H9 (cell line): ENCODE results near the gene TSHB. TPM values are rescaled to one million over a fixed set of nuclear protein-coding genes. Genes with fewer than 3 reads are reported as not detected.

ENCODE experiments used
- DNase-seq: peaks from one replicate; pipeline ENCODE4 v3.0.0-alpha.2; 2017
- H2AFZ ChIP-seq: one replicate; pipeline ENCODE4 v1.6.1; 2013; ENCODE audit warnings: mild to moderate bottlenecking, low read length, control low read depth, moderate library complexity
- H2AK5ac ChIP-seq: 2 replicates; pipeline ENCODE4 v1.6.1; 2013; ENCODE audit warnings: low read length, control low read depth, mixed read lengths; ENCODE audit not compliant: insufficient read length
- H2BK120ac ChIP-seq: one replicate; pipeline ENCODE4 v1.6.1; 2013; ENCODE audit warnings: low read depth, mild to moderate bottlenecking, low read length, control low read depth, inconsistent platforms; ENCODE audit not compliant: poor library complexity, severe bottlenecking
- H2BK12ac ChIP-seq: 2 replicates; pipeline ENCODE4 v1.6.1; 2013; ENCODE audit warnings: low read length, control low read depth, mixed read lengths, low read depth; ENCODE audit not compliant: insufficient read length
- H2BK15ac ChIP-seq: 2 replicates; pipeline ENCODE4 v1.6.1; 2013; ENCODE audit warnings: low read depth, low read length, control low read depth
- H2BK20ac ChIP-seq: one replicate; pipeline ENCODE4 v1.6.1; 2013; ENCODE audit warnings: low read depth, mild to moderate bottlenecking, low read length, control low read depth, inconsistent platforms; ENCODE audit not compliant: poor library complexity, severe bottlenecking
- H2BK5ac ChIP-seq: 2 replicates; pipeline ENCODE4 v1.6.1; 2013; ENCODE audit warnings: low read length, control low read depth, mixed read lengths; ENCODE audit not compliant: insufficient read length
- H3K14ac ChIP-seq: 2 replicates; pipeline ENCODE4 v1.6.1; 2013; ENCODE audit warnings: low read length, control low read depth; ENCODE audit not compliant: insufficient read depth
- H3K18ac ChIP-seq: 2 replicates; pipeline ENCODE4 v1.6.1; 2013; ENCODE audit warnings: low read depth, mild to moderate bottlenecking, mixed read lengths, low read length, control low read depth; ENCODE audit not compliant: insufficient read length
- H3K23ac ChIP-seq: 2 replicates; pipeline ENCODE4 v1.6.1; 2013; ENCODE audit warnings: low read length, control low read depth, mixed read lengths, low read depth; ENCODE audit not compliant: insufficient read length
- H3K23me2 ChIP-seq: 2 replicates; pipeline ENCODE4 v1.6.1; 2013; ENCODE audit warnings: low read depth, mild to moderate bottlenecking, mixed read lengths, low read length, control low read depth; ENCODE audit not compliant: insufficient read length, poor library complexity, severe bottlenecking
- H3K27ac ChIP-seq: 2 replicates; pipeline ENCODE4 v1.5.1; 2013; ENCODE audit warnings: low read length, control low read depth, mixed read lengths, low read depth; ENCODE audit not compliant: insufficient read length
- H3K27me3 ChIP-seq: 2 replicates; pipeline ENCODE4 v1.6.1; 2013; ENCODE audit warnings: low read length, control low read depth, inconsistent platforms; ENCODE audit not compliant: insufficient read depth
- H3K4ac ChIP-seq: 2 replicates; pipeline ENCODE4 v1.6.1; 2013; ENCODE audit warnings: low read depth, mild to moderate bottlenecking, control low read depth, inconsistent platforms, low read length, moderate library complexity
- H3K4me1 ChIP-seq: 2 replicates; pipeline ENCODE4 v1.6.1; 2013; ENCODE audit warnings: low read length, control low read depth, inconsistent platforms; ENCODE audit not compliant: insufficient read depth
- H3K4me2 ChIP-seq: 2 replicates; pipeline ENCODE4 v1.6.1; 2013; ENCODE audit warnings: low read length, control low read depth, mixed read lengths; ENCODE audit not compliant: insufficient read length, insufficient read depth
- H3K56ac ChIP-seq: 2 replicates; pipeline ENCODE4 v1.6.1; 2013; ENCODE audit warnings: low read depth, mild to moderate bottlenecking, mixed read lengths, low read length, control low read depth; ENCODE audit not compliant: insufficient read length
- H3K79me1 ChIP-seq: 2 replicates; pipeline ENCODE4 v1.6.1; 2013; ENCODE audit warnings: low read depth, mild to moderate bottlenecking, moderate library complexity, low read length, control low read depth, inconsistent platforms; ENCODE audit not compliant: insufficient read depth, poor library complexity, severe bottlenecking
- H3K79me2 ChIP-seq: 2 replicates; pipeline ENCODE4 v1.6.1; 2013; ENCODE audit warnings: low read length, control low read depth, inconsistent platforms; ENCODE audit not compliant: insufficient read depth
- H3K9ac ChIP-seq: 2 replicates; pipeline ENCODE4 v1.6.1; 2013; ENCODE audit warnings: low read length, control low read depth, mixed read lengths; ENCODE audit not compliant: insufficient read length; ENCODE audit errors: extremely low read depth
- H3K9me3 ChIP-seq: one replicate; pipeline ENCODE4 v1.6.1; 2013; ENCODE audit warnings: low read depth, low read length, inconsistent platforms; ENCODE audit not compliant: control insufficient read depth
- H3T11ph ChIP-seq: one replicate; pipeline ENCODE4 v1.6.1; 2013; ENCODE audit warnings: mild to moderate bottlenecking, low read length, control low read depth, inconsistent platforms
- H4K20me1 ChIP-seq: one replicate; pipeline ENCODE4 v1.6.1; 2013; ENCODE audit not compliant: control insufficient read depth, insufficient read length, insufficient read depth
- H4K5ac ChIP-seq: 2 replicates; pipeline ENCODE4 v1.6.1; 2013; ENCODE audit warnings: low read depth, mild to moderate bottlenecking, mixed read lengths, low read length, control low read depth; ENCODE audit not compliant: insufficient read length
- H4K8ac ChIP-seq: replicated peaks from 2 replicates; pipeline ENCODE4 v1.6.1; 2013; ENCODE audit warnings: low read length, control low read depth, mixed read lengths, low read depth; ENCODE audit not compliant: insufficient read length
- H4K91ac ChIP-seq: 2 replicates; pipeline ENCODE4 v1.6.1; 2013; ENCODE audit warnings: low read depth, mild to moderate bottlenecking, moderate library complexity, mixed read lengths, low read length, control low read depth; ENCODE audit not compliant: insufficient read length
- H3K27ac Mint-ChIP-seq, 3 experiments: 2 replicates in 2 of 3; 3 replicates in 1 of 3; pipeline ENCODE4 v1.8.0; 2020 to 2021; ENCODE audit warnings: mixed read lengths in 3 of 3, mild to moderate bottlenecking in 1 of 3, moderate library complexity in 1 of 3
- H3K27me3 Mint-ChIP-seq: 2 replicates; pipeline ENCODE4 v1.8.0; 2021; ENCODE audit warnings: low read depth, mild to moderate bottlenecking, moderate library complexity, mixed read lengths
- H3K36me3 Mint-ChIP-seq, 3 experiments: 2 replicates in 2 of 3; 3 replicates in 1 of 3; pipeline ENCODE4 v1.8.0; 2020 to 2021; ENCODE audit warnings: low read depth in 3 of 3, mixed read lengths in 3 of 3; ENCODE audit not compliant: insufficient read depth in 1 of 3
- H3K4me1 Mint-ChIP-seq, 2 experiments: 2 replicates each; pipeline ENCODE4 v1.8.0; 2020; ENCODE audit warnings: mixed read lengths in 2 of 2
- H3K4me3 Mint-ChIP-seq, 2 experiments: 2 replicates in 1 of 2; 3 replicates in 1 of 2; pipeline ENCODE4 v1.8.0; 2020 to 2021; ENCODE audit warnings: mild to moderate bottlenecking in 2 of 2, mixed read lengths in 2 of 2, moderate library complexity in 1 of 2
- H3K9me3 Mint-ChIP-seq, 2 experiments: 2 replicates in 1 of 2; 3 replicates in 1 of 2; pipeline ENCODE4 v1.8.0; 2020; ENCODE audit warnings: mild to moderate bottlenecking in 2 of 2, mixed read lengths in 2 of 2, moderate library complexity in 1 of 2
- WGBS: extraction: QIAGEN DNeasy Blood & Tissue Kit; methylation state at CpG from one replicate; pipeline ENCODE4 v1.1.7; 2013; ENCODE audit warnings: missing lambda C conversion rate, low lambda C conversion rate, mixed read lengths; ENCODE audit not compliant: insufficient read length; ENCODE audit errors: extremely low coverage; 5-methylcytosine and 5-hydroxymethylcytosine counted together
- total RNA-seq: library from RNA; stranded (reverse); gene quantifications from 2 replicates; pipeline ENCODE4 v1.2.1, GENCODE V29; 2021
- TF ChIP-seq, protein P1 (sequence below): fragments of 200-600 bp; sonication (generic); conservative IDR thresholded peaks from 3 replicates; pipeline ENCODE4 v1.8.0; 2021; ENCODE audit warnings: antibody characterized with exemption, mild to moderate bottlenecking

The TSHB gene
- total RNA-seq, 1 experiment from 2014 or later = not detected

- TF ChIP-seq, protein P1, sequence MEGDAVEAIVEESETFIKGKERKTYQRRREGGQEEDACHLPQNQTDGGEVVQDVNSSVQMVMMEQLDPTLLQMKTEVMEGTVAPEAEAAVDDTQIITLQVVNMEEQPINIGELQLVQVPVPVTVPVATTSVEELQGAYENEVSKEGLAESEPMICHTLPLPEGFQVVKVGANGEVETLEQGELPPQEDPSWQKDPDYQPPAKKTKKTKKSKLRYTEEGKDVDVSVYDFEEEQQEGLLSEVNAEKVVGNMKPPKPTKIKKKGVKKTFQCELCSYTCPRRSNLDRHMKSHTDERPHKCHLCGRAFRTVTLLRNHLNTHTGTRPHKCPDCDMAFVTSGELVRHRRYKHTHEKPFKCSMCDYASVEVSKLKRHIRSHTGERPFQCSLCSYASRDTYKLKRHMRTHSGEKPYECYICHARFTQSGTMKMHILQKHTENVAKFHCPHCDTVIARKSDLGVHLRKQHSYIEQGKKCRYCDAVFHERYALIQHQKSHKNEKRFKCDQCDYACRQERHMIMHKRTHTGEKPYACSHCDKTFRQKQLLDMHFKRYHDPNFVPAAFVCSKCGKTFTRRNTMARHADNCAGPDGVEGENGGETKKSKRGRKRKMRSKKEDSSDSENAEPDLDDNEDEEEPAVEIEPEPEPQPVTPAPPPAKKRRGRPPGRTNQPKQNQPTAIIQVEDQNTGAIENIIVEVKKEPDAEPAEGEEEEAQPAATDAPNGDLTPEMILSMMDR = no peak
- Histone ChIP-seq H4K8ac (no peak overlapping the region), H2BK20ac (no peak overlapping the region), H3K4me2 (no peak overlapping the region), H4K5ac (no peak overlapping the region), H2AFZ (no peak overlapping the region), H3T11ph (no peak overlapping the region), H3K23me2 (no peaks in the 10 kb centered on the region), H3K27ac (no peak overlapping the region), H3K9ac (no peak overlapping the region), H3K4ac (no peak overlapping the region), H3K23ac (no peak overlapping the region), H2BK12ac (no peak overlapping the region), H4K20me1 (no peaks in the 10 kb centered on the region), H2AK5ac (no peak overlapping the region), H3K9me3 (no peaks in the 10 kb centered on the region), H3K79me2 (no peaks in the 10 kb centered on the region), H3K4me1 (no peaks in the 10 kb centered on the region), H3K56ac (no peak overlapping the region), H3K14ac (no peak overlapping the region), H3K79me1 (no peaks in the 10 kb centered on the region), H4K91ac (no peak overlapping the region), H2BK15ac (no peak overlapping the region), H2BK5ac (no peak overlapping the region), H3K18ac (no peak overlapping the region), H3K27me3 (no peaks in the 10 kb centered on the region), H2BK120ac (no peak overlapping the region)
- no peak for DNase-seq
- Mint-ChIP-seq H3K9me3 (peaks cover 0 to 2% of the 10 kb centered on the region in 2 experiments; a peak in 2 of 5 replicates), H3K36me3 (no peaks in the 10 kb centered on the region), H3K27ac (no peak overlapping the region), H3K4me3 (no peak overlapping the region; a peak in 1 of 5 replicates), H3K27me3 (peaks cover 4% of the 10 kb centered on the region), H3K4me1 (0 out of 4 replicates have a peak, but pooled peaks cover 0 to 2% of the 10 kb centered on the region in 2 experiments)
- no CpG with 5 or more reads among the region's 2 CpGs for WGBS
Observed at GRCh38 chr1:115006191-115006590, 23.4 kb upstream of the TSHB start.
